Trophoblast cell (in vitro differentiated cells and primary cell): ENCODE measurements around the gene PARVA.

ENCODE experiments used
- DNase-seq, 2 donors: peaks; one replicate each; pipeline ENCODE4 v3.0.0-alpha.2; 2016
- H2AFZ ChIP-seq: 2 replicates; pipeline ENCODE4 v1.6.1; 2013; ENCODE audit warnings: low read length, moderate library complexity, mild to moderate bottlenecking; ENCODE audit not compliant: insufficient read depth, poor library complexity
- H2AK5ac ChIP-seq: 2 replicates; pipeline ENCODE4 v1.6.1; 2013; ENCODE audit warnings: mild to moderate bottlenecking, low read length
- H2BK120ac ChIP-seq: 2 replicates; pipeline ENCODE4 v1.6.1; 2013; ENCODE audit warnings: low read length, mild to moderate bottlenecking, moderate library complexity; ENCODE audit not compliant: insufficient read depth, poor library complexity
- H2BK12ac ChIP-seq: 2 replicates; pipeline ENCODE4 v1.6.1; 2013; ENCODE audit warnings: mild to moderate bottlenecking, low read length, moderate library complexity
- H2BK5ac ChIP-seq: 2 replicates; pipeline ENCODE4 v1.6.1; 2013; ENCODE audit warnings: low read length, low read depth, moderate library complexity, mild to moderate bottlenecking; ENCODE audit not compliant: poor library complexity
- H3K14ac ChIP-seq: 2 replicates; pipeline ENCODE4 v1.6.1; 2013; ENCODE audit warnings: mild to moderate bottlenecking, low read length
- H3K18ac ChIP-seq: 2 replicates; pipeline ENCODE4 v1.6.1; 2013; ENCODE audit warnings: mild to moderate bottlenecking, low read length
- H3K23ac ChIP-seq: 2 replicates; pipeline ENCODE4 v1.6.1; 2013; ENCODE audit warnings: low read length
- H3K27ac ChIP-seq: 2 replicates; pipeline ENCODE4 v1.5.1; 2013; ENCODE audit warnings: low read depth, mild to moderate bottlenecking, inconsistent platforms, low read length, moderate library complexity
- H3K27me3 ChIP-seq: 2 replicates; pipeline ENCODE4 v1.6.1; 2013; ENCODE audit warnings: inconsistent platforms, mild to moderate bottlenecking, low read length, moderate library complexity; ENCODE audit not compliant: insufficient read depth
- H3K36me3 ChIP-seq, 2 experiments: 1 replicate in 1 of 2; 2 replicates in 1 of 2; pipeline ENCODE4 v1.6.1; 2013; ENCODE audit warnings: low read length in 2 of 2, mild to moderate bottlenecking in 2 of 2, moderate library complexity in 1 of 2; ENCODE audit not compliant: insufficient read depth in 2 of 2, control insufficient read depth in 1 of 2
- H3K4ac ChIP-seq: 2 replicates; pipeline ENCODE4 v1.6.1; 2013; ENCODE audit warnings: low read depth, mild to moderate bottlenecking, low read length, moderate library complexity
- H3K4me1 ChIP-seq, 2 experiments: 1 replicate in 1 of 2; 2 replicates in 1 of 2; pipeline ENCODE4 v1.6.1; 2013; ENCODE audit warnings: low read length in 2 of 2, mild to moderate bottlenecking in 2 of 2, moderate library complexity in 1 of 2; ENCODE audit not compliant: insufficient read depth in 2 of 2, control insufficient read depth in 1 of 2
- H3K4me2 ChIP-seq: 2 replicates; pipeline ENCODE4 v1.6.1; 2013; ENCODE audit warnings: inconsistent platforms, mild to moderate bottlenecking, low read length, moderate library complexity
- H3K4me3 ChIP-seq: 2 replicates; pipeline ENCODE4 v1.5.1; 2013; ENCODE audit warnings: mild to moderate bottlenecking, low read depth, low read length, inconsistent platforms
- H3K79me1 ChIP-seq: one replicate; pipeline ENCODE4 v1.6.1; 2013; ENCODE audit warnings: low read length
- H3K79me2 ChIP-seq: 2 replicates; pipeline ENCODE4 v1.6.1; 2013; ENCODE audit warnings: low read length, mild to moderate bottlenecking; ENCODE audit not compliant: control insufficient read depth, insufficient read depth, poor library complexity
- H3K9ac ChIP-seq: 2 replicates; pipeline ENCODE4 v1.6.1; 2013; ENCODE audit warnings: mild to moderate bottlenecking, low read length
- H3K9me3 ChIP-seq: 2 replicates; pipeline ENCODE4 v1.6.1; 2013; ENCODE audit warnings: low read depth, mild to moderate bottlenecking, control low read depth, inconsistent platforms, low read length; ENCODE audit not compliant: insufficient read depth
- H4K12ac ChIP-seq: 2 replicates; pipeline ENCODE4 v1.6.1; 2013; ENCODE audit warnings: low read depth, mild to moderate bottlenecking, low read length, moderate library complexity
- H4K8ac ChIP-seq: 2 replicates; pipeline ENCODE4 v1.6.1; 2013; ENCODE audit warnings: low read depth, mild to moderate bottlenecking, low read length, moderate library complexity
- H4K91ac ChIP-seq: one replicate; pipeline ENCODE4 v1.6.1; 2013; ENCODE audit warnings: low read depth, mild to moderate bottlenecking, low read length, moderate library complexity
- WGBS: extraction: QIAGEN DNeasy Blood & Tissue Kit; methylation state at CpG from one replicate; pipeline ENCODE4 v1.1.7; 2013; ENCODE audit warnings: missing lambda C conversion rate; ENCODE audit not compliant: insufficient read length, insufficient coverage; ENCODE audit errors: extremely low coverage; 5-methylcytosine and 5-hydroxymethylcytosine counted together

Gene PARVA

DNA sequence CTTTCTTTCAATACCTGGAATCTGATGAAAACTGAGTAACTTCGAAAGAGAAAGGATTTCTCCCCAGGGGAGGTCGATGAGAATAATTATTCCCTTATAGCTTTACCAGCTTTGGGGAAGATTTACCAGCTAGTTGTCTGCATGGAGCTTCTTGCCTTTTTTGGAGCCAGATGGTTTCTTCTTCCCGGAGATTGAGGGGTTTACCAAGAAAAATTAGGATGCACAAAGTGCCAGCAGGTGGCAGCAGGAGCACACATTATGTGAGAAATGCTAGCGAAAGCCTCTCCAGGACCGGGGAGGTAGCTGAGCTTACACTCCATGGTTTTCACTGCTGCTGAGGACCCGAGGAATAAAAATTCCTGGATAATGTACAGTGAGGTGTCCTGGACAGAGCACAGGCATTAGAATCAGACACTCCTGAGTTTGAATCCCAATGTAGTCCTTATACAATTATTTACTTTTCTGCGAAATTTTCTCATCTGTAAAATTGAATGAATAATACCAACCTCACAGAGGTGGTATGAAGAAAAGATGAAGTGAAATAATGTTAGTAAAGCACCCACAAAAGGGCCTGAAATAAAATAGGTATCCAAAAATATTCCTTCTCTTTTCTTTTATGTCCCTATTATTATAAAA lies 46.0 kb upstream of the PARVA start:
- H4K12ac ChIP-seq, result no peak overlapping the region
- no peaks in the 10 kb centered on the region for H3K79me2 ChIP-seq
- no peak overlapping the region for H4K91ac ChIP-seq
- H2AFZ ChIP-seq, result no peak overlapping the region
- no peak overlapping the region for H3K4ac ChIP-seq
- H2AK5ac ChIP-seq, result no peak overlapping the region
- H3K23ac ChIP-seq, result no peak overlapping the region
- no peak overlapping the region for H2BK12ac ChIP-seq
- no CpG with 5 or more reads among the region's 7 CpGs for WGBS
- no peak overlapping the region for H4K8ac ChIP-seq
- no peak overlapping the region for H2BK120ac ChIP-seq
- no peaks in the 10 kb centered on the region for H3K27me3 ChIP-seq
- H3K18ac ChIP-seq, result no peak overlapping the region
- no peaks in the 10 kb centered on the region for H3K9me3 ChIP-seq
- H3K36me3 ChIP-seq, result no peaks in the 10 kb centered on the region
- no peak overlapping the region for H3K14ac ChIP-seq
- H2BK5ac ChIP-seq, result no peak overlapping the region
- no peak overlapping the region for H3K27ac ChIP-seq
- H3K79me1 ChIP-seq, result peaks cover 2% of the 10 kb centered on the region
- H3K4me2 ChIP-seq, result no peak overlapping the region
- peak; percentile 84 to 96 for DNase-seq
- no peak overlapping the region for H3K4me3 ChIP-seq
- H3K9ac ChIP-seq, result no peak overlapping the region
- peaks cover 0 to 6% of the 10 kb centered on the region in 2 experiments for H3K4me1 ChIP-seq

DNA sequence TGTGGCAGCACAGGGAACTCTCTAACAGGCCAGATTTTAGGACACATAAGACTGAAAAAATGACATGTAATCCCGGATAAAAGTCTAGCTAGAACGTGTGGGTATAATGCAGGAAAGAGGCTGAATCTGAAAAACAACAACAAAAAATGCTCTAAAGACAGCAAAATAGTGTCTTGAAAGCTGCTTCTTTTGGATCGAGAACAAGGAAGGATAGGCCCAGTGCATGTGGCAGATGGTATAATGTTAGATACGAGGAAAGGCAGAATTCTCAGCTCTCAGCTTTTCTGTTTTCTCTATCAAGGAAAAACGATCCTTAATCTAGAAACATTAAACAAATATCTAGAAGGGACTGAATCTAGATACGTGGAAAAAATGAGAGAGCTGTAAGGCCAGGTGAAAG lies 33.8 kb upstream of the PARVA start:
- no CpG with 5 or more reads among the region's 6 CpGs for WGBS

DNA sequence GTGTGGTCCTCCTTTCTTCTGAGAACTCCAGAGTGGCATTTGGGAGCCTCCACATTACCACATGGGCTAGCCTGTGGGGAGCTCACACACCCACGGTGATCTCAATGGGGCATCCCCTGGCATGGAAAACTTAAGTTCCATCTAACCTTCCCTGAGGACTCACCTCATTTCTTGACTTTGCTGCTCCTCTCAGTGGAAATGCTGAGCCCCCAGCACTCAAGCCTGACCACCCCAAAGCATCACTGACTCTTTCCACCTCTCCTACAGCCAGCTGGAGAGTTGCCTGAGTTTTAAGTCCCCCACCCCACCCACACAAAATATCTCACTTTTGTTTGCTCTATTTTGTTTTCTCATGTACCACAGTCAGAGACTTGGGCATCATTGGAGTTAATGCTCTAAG lies 23.8 kb upstream of the PARVA start:
- DNase-seq, result no peak
- WGBS, result no CpG with 5 or more reads among the region's 1 CpG
- no peak overlapping the region for H2AFZ ChIP-seq

More for the DNA sequence above, 33.8 kb upstream of the PARVA start:
- H3K4me2 ChIP-seq, result no peak overlapping the region
- H3K9ac ChIP-seq, result no peak overlapping the region
- no peak overlapping the region for H3K4ac ChIP-seq
- peaks cover 2% of the 10 kb centered on the region for H3K9me3 ChIP-seq
- H3K18ac ChIP-seq, result no peak overlapping the region
- H2BK120ac ChIP-seq, result no peak overlapping the region
- H2AK5ac ChIP-seq, result no peak overlapping the region
- H3K14ac ChIP-seq, result no peak overlapping the region
- no peak for DNase-seq
- H2BK12ac ChIP-seq, result no peak overlapping the region
- H2AFZ ChIP-seq, result no peak overlapping the region
- H3K79me2 ChIP-seq, result no peaks in the 10 kb centered on the region
- H4K12ac ChIP-seq, result no peak overlapping the region
- H3K4me1 ChIP-seq, result no peaks in the 10 kb centered on the region
- no peak overlapping the region for H4K8ac ChIP-seq
- H3K23ac ChIP-seq, result no peak overlapping the region
- no peak overlapping the region for H2BK5ac ChIP-seq
- no peaks in the 10 kb centered on the region for H3K27me3 ChIP-seq
- H4K91ac ChIP-seq, result no peak overlapping the region
- H3K4me3 ChIP-seq, result no peak overlapping the region
- peaks cover 0 to 2% of the 10 kb centered on the region in 2 experiments for H3K36me3 ChIP-seq
- H3K79me1 ChIP-seq, result no peaks in the 10 kb centered on the region
- H3K27ac ChIP-seq, result no peak overlapping the region

GRCh38 chr11:12354750-12355545 lies 22.4 kb upstream of the PARVA start:
- H2BK12ac ChIP-seq, result no peak overlapping the region
- no peaks in the 10 kb centered on the region for H3K27me3 ChIP-seq
- no peak overlapping the region for H3K18ac ChIP-seq
- H4K8ac ChIP-seq, result no peak overlapping the region
- no peak overlapping the region for H4K12ac ChIP-seq
- no peak overlapping the region for H3K4me2 ChIP-seq
- no peak overlapping the region for H3K27ac ChIP-seq
- H3K4me1 ChIP-seq, result no peaks in the 10 kb centered on the region
- no CpG with 5 or more reads among the region's 9 CpGs for WGBS
- no peaks in the 10 kb centered on the region for H3K9me3 ChIP-seq
- H2BK5ac ChIP-seq, result no peak overlapping the region
- no peak for DNase-seq
- no peak overlapping the region for H3K4me3 ChIP-seq
- H4K91ac ChIP-seq, result no peak overlapping the region
- H2BK120ac ChIP-seq, result no peak overlapping the region
- H3K9ac ChIP-seq, result no peak overlapping the region
- H3K36me3 ChIP-seq, result no peaks in the 10 kb centered on the region
- no peak overlapping the region for H2AFZ ChIP-seq
- H3K23ac ChIP-seq, result no peak overlapping the region
- H3K4ac ChIP-seq, result no peak overlapping the region
- H3K14ac ChIP-seq, result no peak overlapping the region
- H3K79me1 ChIP-seq, result no peaks in the 10 kb centered on the region
- peak overlapping the region; percentile 12 for H2AK5ac ChIP-seq
- no peaks in the 10 kb centered on the region for H3K79me2 ChIP-seq

More for the DNA sequence above, 23.8 kb upstream of the PARVA start:
- Histone ChIP-seq H4K12ac (no peak overlapping the region), H3K4me2 (no peak overlapping the region), H4K8ac (no peak overlapping the region), H3K4me1 (no peaks in the 10 kb centered on the region), H3K36me3 (no peaks in the 10 kb centered on the region), H2BK120ac (no peak overlapping the region), H3K4me3 (no peak overlapping the region), H4K91ac (no peak overlapping the region), H3K23ac (no peak overlapping the region), H2BK12ac (no peak overlapping the region), H2BK5ac (no peak overlapping the region), H3K18ac (no peak overlapping the region), H3K14ac (no peak overlapping the region), H3K79me2 (no peaks in the 10 kb centered on the region), H3K4ac (no peak overlapping the region), H3K27me3 (no peaks in the 10 kb centered on the region), H3K79me1 (no peaks in the 10 kb centered on the region), H3K27ac (no peak overlapping the region), H3K9ac (no peak overlapping the region), H2AK5ac (no peak overlapping the region), H3K9me3 (no peaks in the 10 kb centered on the region)
